Activated CD8-positive, alpha-beta memory T cell treated with anti-CD3 and anti-CD28 coated beads for 4 hours (primary cell): Measurements from ENCODE around the gene CER1.

Source experiments
- DNase-seq, 2 donors: peaks; one replicate each; pipeline ENCODE4 v3.0.0-alpha.2; 2020; ENCODE audit warnings: low read depth in 2 of 2

CER1 gene, protein sequence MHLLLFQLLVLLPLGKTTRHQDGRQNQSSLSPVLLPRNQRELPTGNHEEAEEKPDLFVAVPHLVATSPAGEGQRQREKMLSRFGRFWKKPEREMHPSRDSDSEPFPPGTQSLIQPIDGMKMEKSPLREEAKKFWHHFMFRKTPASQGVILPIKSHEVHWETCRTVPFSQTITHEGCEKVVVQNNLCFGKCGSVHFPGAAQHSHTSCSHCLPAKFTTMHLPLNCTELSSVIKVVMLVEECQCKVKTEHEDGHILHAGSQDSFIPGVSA

DNA sequence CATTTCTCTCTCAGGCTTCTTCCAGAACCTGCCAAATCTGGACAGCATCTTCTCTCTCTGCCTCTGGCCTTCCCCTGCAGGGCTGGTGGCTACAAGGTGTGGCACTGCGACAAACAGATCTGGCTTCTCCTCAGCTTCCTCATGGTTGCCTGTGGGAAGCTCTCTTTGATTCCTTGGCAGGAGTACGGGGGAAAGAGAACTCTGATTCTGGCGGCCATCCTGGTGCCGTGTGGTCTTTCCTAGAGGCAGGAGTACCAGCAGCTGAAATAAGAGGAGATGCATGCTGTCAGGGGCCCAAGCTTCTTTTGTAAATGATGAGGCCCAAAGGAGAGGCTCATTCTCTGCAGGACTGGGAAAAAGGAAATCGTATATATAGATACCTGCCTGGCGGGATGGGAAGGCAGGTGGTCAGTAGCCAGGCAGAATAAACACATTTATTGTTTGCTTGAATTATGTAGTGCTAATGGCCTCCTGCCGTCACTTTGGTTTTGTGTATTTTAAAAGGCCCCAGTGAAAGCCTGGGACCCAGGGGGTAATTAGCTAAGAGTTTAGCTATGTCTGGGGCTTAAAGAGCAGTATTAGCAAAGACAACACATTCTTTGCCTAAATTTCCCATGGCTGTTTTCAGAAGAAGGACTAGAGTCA is at the start of gene CER1:
Gene CER1, minus strand, starts transcription at position 343 of the 645 bp plus-strand sequence. Its CDS starts 61 bp downstream, at position 282.
- DNase-seq = no peak

DNA sequence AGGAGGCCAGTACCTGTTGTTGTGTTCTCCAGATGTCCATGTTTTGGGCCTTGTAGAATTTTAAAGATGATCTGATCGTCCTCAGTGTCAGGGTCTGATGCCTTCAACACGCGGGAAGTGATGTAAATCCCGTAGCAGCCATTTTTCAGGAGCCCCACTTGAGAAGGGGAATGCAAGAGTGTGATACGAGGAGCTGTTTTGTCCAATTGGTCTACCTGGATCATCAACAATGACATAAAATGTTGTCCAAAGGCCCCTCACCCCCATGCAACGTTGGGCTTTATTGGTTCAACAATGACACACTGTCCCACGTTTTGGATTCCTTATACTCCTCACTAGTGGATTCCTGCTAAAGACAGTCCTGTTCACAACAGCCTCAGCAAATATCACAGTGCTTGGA is 48.1 kb upstream of the CER1 start:
- no peak for DNase-seq

DNA sequence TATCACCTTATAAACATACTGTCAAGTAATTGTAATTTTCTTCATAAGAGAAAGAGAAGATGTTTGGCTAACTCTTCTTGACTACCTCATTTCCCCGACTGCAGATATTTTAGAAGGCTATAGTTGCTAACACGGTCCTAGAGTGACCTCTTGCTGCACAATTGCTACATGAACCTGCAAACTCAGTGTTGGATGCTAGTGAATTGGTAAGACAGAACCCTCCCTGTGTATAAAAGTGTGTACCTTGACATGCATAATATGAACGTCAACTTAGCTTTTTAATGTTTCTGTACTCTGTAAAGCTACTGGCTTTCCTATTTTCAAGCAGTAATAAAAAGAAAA is 46.7 kb upstream of the CER1 start:
- no peak for DNase-seq

DNA sequence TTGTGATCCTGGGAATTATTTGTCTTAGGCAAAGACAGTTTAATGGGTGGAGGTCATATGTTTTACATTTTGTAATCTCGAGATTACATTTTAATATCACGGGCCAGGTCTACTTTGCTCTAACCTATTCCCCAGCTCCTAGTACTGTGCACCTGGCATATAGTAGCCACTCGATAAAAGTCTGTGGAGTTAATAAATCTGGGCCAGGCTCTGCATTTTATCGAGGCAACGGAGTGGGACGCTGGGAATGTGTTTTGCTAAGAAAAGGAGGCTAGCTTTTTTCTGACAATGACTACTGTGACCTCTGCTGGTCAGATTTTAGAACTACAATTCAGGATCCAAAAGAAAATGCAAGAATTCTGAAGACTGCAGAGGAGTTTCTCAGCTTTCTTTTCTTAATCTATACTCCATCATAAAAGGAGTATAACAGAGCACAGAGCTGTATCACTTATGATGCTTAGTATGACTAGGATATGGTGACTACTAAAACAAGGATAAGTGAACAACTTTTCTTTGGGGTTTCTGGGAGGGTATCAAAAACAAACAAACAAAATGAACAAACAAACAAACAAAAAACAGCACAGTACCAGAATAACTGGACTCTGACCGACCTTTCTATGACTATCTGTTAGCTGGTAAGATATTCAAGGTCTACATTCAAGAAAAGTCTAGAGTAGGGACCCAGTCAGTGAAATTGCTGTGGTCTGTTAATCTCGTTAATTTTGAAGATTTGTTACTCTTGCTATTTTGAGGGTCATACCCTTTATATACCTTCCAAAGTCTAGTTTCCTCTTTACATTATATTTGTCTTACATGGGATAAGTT is 46.1 kb upstream of the CER1 start:
- DNase-seq = no peak

DNA sequence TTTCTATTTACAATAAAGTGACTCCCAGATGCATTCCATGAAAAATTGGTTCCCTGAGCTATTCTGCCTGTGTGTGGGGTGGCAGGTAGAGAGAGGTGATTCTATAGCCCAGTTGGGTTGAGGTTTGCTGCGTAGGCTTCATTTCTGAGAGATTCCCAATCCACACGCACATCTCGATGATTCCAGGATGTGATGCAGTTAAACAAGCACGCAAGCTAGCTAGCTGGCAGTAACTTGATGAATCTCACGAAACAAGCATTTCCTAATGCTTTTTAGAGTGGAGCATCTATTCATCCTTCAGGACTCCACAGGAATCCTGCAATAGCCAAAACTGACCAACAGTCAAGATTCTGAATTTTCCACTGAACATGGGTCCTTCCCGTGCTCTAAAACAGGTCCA is 43.8 kb upstream of the CER1 start:
- no peak for DNase-seq

DNA sequence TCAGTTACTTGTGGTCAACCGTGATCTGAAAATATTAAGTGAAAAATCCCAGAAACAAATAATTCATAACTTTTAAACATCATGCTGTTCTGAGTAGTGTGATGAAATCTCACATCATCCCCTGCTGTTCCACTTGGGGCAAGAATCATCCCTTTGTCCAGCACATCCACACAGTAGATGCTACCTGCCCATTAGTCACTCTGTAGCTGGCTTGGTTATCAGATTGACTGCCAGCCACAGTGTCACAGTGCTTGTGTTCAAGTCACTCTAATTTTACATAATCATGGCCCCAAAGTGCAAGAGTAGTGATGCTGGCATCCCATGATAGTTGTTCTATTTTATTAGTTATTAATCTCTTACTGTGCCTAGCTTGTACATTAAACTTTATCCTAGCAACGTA is 39.1 kb upstream of the CER1 start:
- DNase-seq = no peak

DNA sequence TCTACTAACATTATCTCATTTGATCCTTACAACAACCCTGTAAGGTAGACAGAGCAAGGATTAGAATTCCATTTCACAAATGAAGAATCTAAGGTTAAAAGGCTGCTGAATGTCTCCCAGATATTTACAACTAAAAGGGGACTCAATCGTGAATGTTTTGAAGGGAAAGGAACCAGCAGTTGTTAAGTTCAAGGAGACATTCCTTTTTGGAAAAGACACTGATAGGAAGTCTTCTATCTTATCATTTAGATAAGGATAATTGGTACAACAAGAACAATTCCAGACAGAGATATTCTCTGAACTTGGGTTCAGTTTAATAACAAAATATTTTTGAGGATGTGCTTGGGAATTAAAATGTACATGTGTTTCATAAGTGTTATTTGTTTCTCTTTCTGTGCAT is 37.5 kb upstream of the CER1 start:
- DNase-seq = no peak

DNA sequence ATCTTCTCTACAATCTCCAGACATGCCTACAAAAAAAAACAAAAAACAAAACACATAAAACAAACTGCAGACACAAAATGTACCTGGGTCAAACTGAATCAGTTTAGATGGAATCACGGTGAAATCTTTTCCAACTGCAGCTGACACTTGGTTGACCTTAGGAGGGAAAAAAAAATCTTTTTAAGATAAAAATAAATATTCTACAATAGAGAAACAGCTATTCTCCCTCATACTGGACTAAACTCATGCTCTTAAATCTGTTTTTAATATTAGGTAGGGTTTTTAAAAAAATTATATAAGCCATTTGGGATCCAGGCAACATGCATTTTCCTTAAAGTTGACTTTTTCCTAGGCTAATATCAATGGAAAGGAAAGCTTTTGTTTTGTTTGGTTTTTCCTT is 33.8 kb upstream of the CER1 start:
- no peak for DNase-seq

DNA sequence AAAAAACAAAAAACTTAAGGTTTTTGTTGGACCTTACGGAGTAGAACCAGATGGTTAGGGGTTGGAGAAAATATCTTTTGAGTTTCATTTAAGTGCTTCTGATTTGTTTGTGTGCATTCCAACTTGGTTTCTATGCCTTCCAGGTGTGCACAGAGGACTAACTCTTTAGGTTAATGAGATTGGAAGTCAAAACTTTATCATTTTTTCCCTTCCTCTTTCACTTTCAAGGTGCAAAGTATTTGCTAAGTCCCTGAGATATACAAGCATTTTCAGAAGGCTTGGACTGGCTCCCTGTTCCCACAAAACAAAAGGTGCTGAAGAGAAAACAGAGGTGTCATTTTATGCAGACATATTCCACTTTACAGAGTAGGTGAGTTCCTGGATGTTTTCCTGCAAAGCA is 30.3 kb upstream of the CER1 start:
- DNase-seq = no peak

DNA sequence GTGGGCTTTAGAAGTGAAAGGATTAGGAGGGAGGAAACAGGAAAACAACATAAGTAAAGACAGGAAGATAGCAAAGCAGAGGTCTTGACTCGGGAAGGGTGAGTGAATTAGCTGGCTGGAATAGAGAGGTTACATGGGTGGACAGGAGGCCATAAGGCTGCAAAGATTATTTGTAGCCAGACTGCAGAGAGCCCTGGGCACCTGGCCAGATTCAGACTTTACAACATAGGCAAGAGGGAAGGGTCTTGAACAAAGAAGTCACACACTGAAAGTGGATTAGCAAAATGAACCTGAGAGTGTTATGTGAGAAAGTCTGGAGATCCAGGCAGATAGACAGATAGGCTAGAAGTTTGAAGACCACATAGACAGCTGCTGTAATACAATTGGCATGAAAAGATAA is 29.7 kb upstream of the CER1 start:
- no peak for DNase-seq

DNA sequence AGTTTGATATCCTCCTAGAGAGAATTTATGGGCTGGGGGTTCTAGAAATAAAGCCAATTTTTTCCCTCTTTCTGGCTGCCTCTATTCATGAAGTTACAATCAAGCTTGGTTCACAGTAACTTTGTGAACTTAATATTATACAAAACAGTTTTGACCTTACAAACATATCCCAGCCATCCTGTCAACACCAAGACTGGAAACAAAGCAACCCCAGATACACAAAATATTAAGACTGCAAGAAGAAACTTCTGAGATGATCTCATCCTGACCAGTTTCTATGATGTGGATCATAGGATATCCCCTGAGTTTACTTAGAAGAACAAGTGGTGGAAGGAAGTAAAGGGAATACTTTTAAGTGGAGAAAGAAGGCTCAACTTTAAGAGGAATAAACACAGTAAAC is 28.3 kb upstream of the CER1 start:
- DNase-seq = no peak

DNA sequence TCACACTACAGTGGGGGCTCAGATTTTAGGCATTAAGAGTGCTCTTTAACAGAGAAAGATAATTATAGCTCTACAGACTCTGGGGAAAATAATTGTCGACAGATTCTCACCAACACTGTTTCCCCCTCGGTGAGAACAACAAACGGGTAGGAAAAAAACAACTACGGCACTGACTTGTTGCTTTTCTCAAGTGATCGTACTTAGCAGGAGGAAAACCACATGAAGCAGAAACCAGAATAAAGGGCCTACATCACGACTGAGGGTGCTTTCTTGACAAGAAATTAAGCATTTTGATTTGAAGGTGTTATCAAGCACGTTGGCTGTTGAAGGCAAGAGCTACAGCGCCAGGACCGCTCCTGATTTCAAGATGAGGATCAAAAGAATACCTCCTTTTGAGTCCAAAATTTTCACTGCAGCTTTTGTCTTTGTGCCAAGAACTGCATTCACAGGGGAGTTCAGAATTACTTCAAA is 27.2 kb upstream of the CER1 start:
- DNase-seq = no peak

DNA sequence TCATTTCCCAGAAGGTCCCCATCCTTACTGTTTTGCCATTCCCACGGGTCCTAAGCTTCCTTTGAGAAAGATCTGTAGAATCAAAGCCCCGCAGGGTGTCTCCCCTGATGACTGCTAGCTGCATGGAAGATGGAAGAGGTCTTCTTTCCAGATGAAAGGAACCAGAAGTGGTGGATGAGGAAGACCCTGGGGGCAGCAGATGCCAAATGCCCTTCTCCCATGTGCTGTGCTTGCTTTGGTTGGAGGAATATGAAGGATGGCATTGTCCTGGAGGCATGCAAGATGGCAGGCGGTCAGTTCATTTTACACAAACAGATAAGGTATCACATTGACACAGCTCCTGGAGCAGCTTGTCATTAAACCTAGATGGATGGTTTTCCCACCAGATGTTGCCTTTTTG is 25.8 kb upstream of the CER1 start:
- DNase-seq = no peak

DNA sequence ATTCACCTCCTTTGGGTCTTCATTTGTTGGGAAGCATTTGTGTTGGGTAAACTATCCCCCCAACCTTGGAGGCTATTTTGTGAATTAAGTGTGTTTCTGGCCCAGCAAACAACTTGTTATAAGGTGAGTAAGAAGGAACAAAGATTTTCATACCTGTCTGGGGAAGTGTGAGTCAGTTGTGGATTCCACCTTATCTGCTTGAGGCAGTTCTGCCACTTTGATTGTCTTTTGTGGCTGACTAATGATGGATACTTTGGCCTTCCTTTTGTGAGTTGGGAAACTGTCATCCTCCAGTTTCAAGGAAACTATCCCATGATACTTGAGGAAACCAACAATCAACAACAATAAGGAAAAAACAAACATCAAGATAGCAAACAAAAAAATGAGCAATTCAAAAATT is 24.6 kb upstream of the CER1 start:
- DNase-seq = no peak

DNA sequence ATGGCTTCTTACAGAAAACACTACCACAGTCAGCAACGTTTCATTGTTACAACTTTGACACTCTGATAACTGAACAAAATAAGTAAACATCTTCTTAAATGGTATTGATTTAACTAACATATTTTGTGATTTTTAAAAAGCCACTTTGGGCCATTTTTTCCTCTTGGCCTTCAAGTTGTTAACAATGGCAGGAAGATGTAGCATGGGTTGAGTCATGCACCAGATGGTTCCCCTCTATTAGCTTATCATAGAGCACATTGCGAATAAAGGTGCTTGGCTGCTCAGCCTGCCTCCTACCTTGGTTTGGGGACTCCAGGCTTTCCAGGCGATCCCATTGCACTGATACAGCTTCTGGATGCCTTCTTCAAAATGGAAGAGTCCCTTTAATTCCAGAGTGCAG is 24.1 kb upstream of the CER1 start:
- no peak for DNase-seq

DNA sequence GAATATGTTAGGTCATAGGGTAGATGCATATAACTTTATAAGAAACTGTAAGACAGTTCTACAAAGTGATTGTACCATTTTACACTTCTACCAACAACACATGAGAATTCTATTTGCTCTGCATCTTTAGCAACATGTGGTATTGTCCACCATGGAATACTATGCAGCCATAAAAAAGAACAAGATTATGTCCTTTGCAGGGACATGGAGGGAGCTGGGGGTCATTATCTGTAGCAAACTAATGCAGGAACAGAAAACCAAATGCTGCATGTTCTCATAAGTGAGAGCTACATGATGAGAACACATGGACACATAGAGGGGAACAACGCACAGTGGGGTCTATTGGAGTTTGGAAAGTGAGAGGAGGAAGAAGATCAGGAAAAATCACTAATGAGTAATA is 22.2 kb upstream of the CER1 start:
- DNase-seq = no peak

DNA sequence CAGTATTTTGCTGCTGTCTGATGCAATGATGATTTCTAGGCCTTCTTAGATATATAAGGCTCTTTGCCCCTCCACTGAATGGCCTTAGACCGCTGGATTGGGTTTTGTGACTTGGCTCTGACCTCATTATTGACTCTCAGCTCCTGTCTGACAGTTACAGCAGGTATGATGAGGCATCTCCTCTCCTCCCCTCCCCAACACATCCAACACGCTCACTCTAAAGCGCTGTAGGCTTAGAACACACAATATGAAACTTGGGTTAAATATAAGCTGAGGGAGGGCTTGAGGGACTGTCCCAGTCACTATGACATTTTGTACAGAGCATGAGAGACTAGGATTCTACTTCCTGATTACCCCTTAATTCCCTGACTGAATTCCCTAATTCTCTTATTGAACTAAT is 18.8 kb upstream of the CER1 start:
- no peak for DNase-seq

DNA sequence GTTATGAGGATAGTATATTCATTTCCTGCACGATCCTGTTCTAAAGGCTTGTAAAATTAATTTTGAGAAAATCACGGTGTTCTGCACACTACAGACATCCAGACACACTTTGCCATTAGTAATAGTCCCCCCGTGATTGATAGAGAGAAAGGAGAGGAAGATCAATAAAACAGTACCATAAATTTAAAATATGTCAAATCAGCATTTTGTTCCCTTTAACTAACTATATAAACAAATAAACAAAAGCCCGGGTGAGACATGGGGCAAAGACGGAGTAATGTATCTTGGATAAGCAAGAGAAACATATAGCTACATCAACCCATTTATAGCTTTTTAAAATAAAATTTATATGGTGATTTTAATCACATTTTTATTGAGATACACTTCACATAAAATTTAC is 10.6 kb upstream of the CER1 start:
- no peak for DNase-seq

DNA sequence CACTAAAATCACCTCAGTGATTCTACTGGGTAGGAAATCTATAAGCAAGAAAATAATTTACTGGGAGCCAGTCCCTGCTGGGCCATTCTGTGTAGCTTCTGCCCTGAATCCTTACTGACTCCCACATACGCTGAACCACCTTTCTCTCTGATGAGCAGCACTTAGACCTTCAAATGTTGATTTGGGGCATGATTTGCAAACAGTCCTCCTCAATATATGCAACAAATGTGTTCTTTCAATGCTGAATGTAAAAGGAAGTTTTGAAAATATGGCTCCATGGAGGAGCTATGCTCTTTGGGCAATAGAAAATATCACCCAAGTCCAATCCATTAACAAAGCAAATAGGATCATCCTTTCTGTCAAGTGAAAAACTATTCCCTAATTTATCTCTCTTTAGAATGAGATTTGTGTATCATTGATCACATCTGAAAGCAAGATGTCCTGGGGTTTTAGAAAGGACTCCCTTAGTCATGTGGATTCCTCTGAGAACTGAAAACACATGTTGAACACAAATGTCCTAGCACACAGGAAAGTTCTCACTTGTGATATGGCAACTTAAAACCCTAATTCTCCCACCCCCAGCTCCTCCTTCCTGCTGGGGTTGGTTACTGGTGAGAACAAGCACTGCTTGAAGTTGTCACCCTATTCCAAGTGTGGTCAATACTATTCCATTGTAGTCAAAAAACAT is 8.9 kb upstream of the CER1 start:
- DNase-seq = no peak

DNA sequence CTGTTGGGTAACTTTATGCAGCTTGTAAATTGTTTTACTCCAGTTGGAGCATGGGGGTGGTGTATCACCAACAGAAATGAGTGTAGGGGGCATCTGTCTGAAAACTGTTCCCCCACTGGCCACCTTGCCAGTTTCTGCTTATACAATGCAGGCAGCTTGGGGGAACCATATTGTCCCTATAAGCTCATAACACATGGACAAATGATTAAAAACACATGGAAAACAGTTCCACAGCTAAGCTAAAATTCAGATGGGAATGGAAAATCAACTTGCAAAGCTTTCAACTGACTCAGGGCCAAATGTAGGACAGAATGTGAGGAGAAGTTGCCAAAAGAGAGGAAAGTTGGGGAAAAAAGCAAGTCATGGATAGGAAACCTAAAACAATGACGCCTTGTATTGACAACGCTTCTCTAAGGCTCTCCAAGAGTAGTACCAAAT is 7.9 kb upstream of the CER1 start:
- DNase-seq = no peak

DNA sequence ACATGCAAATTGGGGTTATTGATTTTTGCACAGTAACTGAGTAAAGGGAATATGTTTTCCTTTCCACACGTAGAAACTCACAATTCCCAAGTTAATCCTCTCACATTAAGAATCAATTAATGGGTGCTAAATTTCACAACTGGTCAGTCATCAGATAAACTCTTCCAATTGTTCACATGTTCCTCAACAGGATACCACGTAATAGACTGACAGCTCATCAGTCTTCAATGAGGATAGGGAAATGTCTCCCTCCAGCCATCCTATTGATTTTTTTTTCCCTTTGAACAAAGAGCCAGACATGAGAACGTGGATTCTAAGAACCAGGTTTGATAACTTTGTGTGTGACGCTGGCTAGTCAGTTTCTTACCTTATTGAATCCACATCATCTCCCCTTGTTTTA is 768 bp upstream of the CER1 start:
- DNase-seq = no peak

DNA sequence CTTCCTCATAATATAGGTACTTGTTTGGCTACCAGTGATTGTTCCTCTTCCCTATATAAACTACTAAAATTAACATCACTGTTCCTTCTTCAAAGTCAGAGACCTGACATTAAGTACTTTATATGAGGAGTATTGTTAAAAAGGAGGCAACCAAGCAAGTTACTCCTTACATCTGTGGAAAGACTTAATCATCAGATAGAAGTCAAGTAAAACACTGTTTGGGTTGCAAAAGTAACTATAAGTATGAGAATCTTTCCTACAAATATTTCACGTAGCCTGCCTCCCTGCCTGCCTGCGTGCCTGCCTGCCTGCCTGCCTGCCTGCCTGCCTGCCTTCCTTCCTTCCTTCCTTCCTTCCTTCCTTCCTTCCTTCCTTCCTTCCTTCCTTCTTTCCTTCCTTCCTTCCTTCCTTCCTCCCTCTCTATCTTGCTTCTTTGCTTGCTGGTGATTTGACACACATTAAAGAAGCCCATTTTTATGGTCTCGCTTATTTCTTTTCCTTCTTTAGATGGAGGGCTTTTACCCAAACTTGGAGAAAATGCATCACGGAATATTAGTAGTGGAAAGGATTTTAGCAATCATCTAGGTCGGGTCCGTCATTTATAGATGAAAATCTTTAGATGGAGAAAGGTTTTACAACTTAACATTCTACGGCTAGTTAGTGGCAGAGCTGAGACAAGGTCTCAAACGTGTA is 3.2 kb downstream of the CER1 start:
- DNase-seq = no peak
